HG03457 (cell line): ENCODE measurements around the gene DEFB129.
"Not testable (repeated sequence)": the region's sequence is repeated elsewhere in the genome, so short reads cannot be mapped to it uniquely, and the experiment has no call there.

ENCODE experiments used
- ATAC-seq: cut with Tn5 transposase; IDR thresholded peaks from one replicate; pipeline ENCODE4 v1.9.1; 2021; ENCODE audit warnings: moderate number of reproducible peaks; ENCODE audit not compliant: unreplicated experiment

The DEFB129 gene

GRCh38 chr20:252801-253200 is 25.7 kb downstream of the DEFB129 start:
- no peak for ATAC-seq

GRCh38 chr20:253447-253846 is 26.4 kb downstream of the DEFB129 start:
- ATAC-seq, result not testable (repeated sequence)

GRCh38 chr20:257419-257818 is 30.4 kb downstream of the DEFB129 start, which contains the start of gene DEFB132:
DEFB132 (plus strand) TSS chr20:257724; CDS start chr20:257779, 55 bp downstream.
- ATAC-seq, result no peak

GRCh38 chr20:258269-258858 is 31.3 kb downstream of the DEFB129 start:
- ATAC-seq, result no peak

- ATAC-seq, result no peak
Measured at GRCh38 chr20:258963-259362, 31.9 kb downstream of the DEFB129 start.

- no peak for ATAC-seq
Measured at GRCh38 chr20:259981-260380, 32.9 kb downstream of the DEFB129 start.

GRCh38 chr20:263701-264100 is 36.6 kb downstream of the DEFB129 start:
- ATAC-seq, result no peak

- ATAC-seq, result no peak
Measured at GRCh38 chr20:266596-267562, 39.8 kb downstream of the DEFB129 start.

- no peak for ATAC-seq
Measured at GRCh38 chr20:270517-270916, 43.5 kb downstream of the DEFB129 start.

GRCh38 chr20:271069-271468 is 44.0 kb downstream of the DEFB129 start:
- ATAC-seq, result no peak

GRCh38 chr20:271528-271927 is 44.5 kb downstream of the DEFB129 start:
- no peak for ATAC-seq

- ATAC-seq, result no peak
Measured at GRCh38 chr20:272718-273117, 45.7 kb downstream of the DEFB129 start.

- ATAC-seq, result no peak
Measured at GRCh38 chr20:273884-274283, 46.8 kb downstream of the DEFB129 start.

GRCh38 chr20:275791-276190 is 48.7 kb downstream of the DEFB129 start:
- no peak for ATAC-seq

GRCh38 chr20:276620-277495 is 49.8 kb downstream of the DEFB129 start:
- ATAC-seq, result no peak

- no peak for ATAC-seq
Measured at GRCh38 chr20:277496-277781, 50.4 kb downstream of the DEFB129 start.

GRCh38 chr20:278181-278580 is 51.1 kb downstream of the DEFB129 start:
- ATAC-seq, result no peak

GRCh38 chr20:278607-279571 is 51.8 kb downstream of the DEFB129 start:
- ATAC-seq, result no peak
